ENCODE measurements around the gene MAPK8.

GRCh38 chr10:48468130-48468790 is 161.8 kb downstream of the MAPK8 start:
- no peak for TF ChIP-seq POLR2A (IDR thresholded peaks at IDR 0.05)
- TF ChIP-seq, protein P1, sequence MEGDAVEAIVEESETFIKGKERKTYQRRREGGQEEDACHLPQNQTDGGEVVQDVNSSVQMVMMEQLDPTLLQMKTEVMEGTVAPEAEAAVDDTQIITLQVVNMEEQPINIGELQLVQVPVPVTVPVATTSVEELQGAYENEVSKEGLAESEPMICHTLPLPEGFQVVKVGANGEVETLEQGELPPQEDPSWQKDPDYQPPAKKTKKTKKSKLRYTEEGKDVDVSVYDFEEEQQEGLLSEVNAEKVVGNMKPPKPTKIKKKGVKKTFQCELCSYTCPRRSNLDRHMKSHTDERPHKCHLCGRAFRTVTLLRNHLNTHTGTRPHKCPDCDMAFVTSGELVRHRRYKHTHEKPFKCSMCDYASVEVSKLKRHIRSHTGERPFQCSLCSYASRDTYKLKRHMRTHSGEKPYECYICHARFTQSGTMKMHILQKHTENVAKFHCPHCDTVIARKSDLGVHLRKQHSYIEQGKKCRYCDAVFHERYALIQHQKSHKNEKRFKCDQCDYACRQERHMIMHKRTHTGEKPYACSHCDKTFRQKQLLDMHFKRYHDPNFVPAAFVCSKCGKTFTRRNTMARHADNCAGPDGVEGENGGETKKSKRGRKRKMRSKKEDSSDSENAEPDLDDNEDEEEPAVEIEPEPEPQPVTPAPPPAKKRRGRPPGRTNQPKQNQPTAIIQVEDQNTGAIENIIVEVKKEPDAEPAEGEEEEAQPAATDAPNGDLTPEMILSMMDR (IDR thresholded peaks at IDR 0.05), result no peak
